ENCODE results near the gene PEAR1. TPM values are rescaled to one million over a fixed set of nuclear protein-coding genes. Genes with fewer than 3 reads are reported as not detected.

The PEAR1 gene

DNA sequence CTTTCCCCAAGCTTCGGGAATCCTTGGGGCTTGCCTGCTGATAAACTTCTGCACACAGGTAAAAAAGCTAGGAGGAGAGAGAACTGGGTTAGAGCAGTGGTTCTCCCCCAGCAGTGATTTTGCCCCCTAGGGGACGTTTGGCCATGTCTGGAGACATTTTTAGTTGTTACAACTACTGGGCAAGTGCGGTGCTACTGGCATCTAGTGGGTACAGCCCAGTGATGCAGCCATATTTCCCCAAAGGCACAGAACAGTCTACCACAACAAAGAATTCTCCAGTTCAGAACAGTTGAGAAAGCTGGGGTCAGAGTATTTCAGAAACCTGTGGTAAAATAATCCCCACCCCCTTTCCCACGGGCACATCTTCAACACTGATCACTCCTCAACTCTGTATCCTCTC is 68.2 kb downstream of the PEAR1 start:
- H3K27me3 ChIP-seq (ENCODE audit: insufficient read depth, poor library complexity, severe bottlenecking): no peaks in the 10 kb centered on the region
- no peak overlapping the region for H3K4me3 ChIP-seq (replicated peaks; ENCODE audit: insufficient read depth, low read length)
- TF ChIP-seq, protein P1, sequence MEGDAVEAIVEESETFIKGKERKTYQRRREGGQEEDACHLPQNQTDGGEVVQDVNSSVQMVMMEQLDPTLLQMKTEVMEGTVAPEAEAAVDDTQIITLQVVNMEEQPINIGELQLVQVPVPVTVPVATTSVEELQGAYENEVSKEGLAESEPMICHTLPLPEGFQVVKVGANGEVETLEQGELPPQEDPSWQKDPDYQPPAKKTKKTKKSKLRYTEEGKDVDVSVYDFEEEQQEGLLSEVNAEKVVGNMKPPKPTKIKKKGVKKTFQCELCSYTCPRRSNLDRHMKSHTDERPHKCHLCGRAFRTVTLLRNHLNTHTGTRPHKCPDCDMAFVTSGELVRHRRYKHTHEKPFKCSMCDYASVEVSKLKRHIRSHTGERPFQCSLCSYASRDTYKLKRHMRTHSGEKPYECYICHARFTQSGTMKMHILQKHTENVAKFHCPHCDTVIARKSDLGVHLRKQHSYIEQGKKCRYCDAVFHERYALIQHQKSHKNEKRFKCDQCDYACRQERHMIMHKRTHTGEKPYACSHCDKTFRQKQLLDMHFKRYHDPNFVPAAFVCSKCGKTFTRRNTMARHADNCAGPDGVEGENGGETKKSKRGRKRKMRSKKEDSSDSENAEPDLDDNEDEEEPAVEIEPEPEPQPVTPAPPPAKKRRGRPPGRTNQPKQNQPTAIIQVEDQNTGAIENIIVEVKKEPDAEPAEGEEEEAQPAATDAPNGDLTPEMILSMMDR (IDR thresholded peaks at IDR 0.05; ENCODE audit: insufficient read depth, low read length): peak; percentile 36
- TF ChIP-seq GABPA (IDR thresholded peaks at IDR 0.05; ENCODE audit: low read depth): no peak
- TF ChIP-seq, protein P2, sequence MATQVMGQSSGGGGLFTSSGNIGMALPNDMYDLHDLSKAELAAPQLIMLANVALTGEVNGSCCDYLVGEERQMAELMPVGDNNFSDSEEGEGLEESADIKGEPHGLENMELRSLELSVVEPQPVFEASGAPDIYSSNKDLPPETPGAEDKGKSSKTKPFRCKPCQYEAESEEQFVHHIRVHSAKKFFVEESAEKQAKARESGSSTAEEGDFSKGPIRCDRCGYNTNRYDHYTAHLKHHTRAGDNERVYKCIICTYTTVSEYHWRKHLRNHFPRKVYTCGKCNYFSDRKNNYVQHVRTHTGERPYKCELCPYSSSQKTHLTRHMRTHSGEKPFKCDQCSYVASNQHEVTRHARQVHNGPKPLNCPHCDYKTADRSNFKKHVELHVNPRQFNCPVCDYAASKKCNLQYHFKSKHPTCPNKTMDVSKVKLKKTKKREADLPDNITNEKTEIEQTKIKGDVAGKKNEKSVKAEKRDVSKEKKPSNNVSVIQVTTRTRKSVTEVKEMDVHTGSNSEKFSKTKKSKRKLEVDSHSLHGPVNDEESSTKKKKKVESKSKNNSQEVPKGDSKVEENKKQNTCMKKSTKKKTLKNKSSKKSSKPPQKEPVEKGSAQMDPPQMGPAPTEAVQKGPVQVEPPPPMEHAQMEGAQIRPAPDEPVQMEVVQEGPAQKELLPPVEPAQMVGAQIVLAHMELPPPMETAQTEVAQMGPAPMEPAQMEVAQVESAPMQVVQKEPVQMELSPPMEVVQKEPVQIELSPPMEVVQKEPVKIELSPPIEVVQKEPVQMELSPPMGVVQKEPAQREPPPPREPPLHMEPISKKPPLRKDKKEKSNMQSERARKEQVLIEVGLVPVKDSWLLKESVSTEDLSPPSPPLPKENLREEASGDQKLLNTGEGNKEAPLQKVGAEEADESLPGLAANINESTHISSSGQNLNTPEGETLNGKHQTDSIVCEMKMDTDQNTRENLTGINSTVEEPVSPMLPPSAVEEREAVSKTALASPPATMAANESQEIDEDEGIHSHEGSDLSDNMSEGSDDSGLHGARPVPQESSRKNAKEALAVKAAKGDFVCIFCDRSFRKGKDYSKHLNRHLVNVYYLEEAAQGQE (IDR thresholded peaks at IDR 0.05; ENCODE audit: insufficient replicate concordance, low read depth): no peak
- peak; percentile 12 to 33 for DNase-seq (ENCODE audit: low read depth in 1 of 2, low spot score in 1 of 2)
- H3K27ac ChIP-seq (replicated peaks): no peak overlapping the region

DNA sequence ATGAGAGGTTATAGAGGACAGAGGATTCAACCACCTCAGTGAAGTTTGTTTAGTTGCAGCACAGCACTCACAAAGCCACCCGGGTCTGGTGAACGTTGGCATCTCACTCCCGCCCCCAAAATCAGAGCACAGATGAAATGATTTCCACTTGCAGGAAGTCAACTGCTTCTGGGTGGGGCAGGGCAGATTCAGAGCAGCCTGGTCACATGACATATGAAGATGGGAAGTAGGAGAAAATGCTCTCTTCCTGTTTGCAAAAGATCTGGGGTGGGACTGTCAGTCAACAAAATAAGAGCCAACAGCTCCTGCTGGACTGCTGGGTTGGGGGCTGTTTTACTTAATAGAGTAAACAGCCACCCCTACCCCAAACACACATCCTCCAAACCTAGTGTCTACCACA is 70.1 kb downstream of the PEAR1 start:
- Histone ChIP-seq H3K4me3 (replicated peaks; ENCODE audit: insufficient read depth, low read length) (no peak overlapping the region), H3K27ac (replicated peaks) (0 out of 2 replicates have a peak overlapping the region, but pooled peaks have one; percentile 8), H3K27me3 (ENCODE audit: insufficient read depth, poor library complexity, severe bottlenecking) (no peaks in the 10 kb centered on the region)
- TF ChIP-seq SPI1 (IDR thresholded peaks at IDR 0.05; ENCODE audit: borderline replicate concordance, low read depth) (peak; percentile 53; the same call in 1 of the 2 replicates), POLR2AphosphoS5 (IDR thresholded peaks at IDR 0.05; ENCODE audit: low read depth) (no peak)
- DNase-seq (ENCODE audit: low read depth in 1 of 2, low spot score in 1 of 2): peak; percentile 41 to 72

DNA sequence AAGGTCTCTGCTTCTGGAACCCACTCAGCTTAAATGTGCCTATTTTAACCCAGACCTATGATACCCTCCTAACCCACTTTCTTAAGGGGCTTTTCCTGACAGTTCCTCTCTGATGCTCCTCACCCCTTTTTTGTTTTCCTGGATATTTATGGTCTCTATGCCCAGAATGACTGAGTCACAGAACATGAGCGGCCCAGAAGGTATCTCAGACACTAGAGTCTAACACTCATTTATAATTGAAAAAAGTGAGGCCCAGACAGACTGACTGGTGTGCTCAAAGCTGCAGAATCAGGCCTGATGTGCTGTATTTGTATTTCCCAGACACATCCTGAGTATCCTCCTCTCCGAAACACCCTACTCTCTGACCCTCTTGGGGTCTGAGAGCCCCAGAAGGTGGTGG is 70.9 kb downstream of the PEAR1 start:
- no peak for DNase-seq (ENCODE audit: low read depth in 1 of 2, low spot score in 1 of 2)
- Histone ChIP-seq H3K4me3 (replicated peaks; ENCODE audit: insufficient read depth, low read length) (no peak overlapping the region), H3K27me3 (ENCODE audit: insufficient read depth, poor library complexity, severe bottlenecking) (no peaks in the 10 kb centered on the region), H3K27ac (replicated peaks) (no peak overlapping the region)
- TF ChIP-seq GABPA (IDR thresholded peaks at IDR 0.05; ENCODE audit: low read depth): no peak
- TF ChIP-seq, protein P1 (IDR thresholded peaks at IDR 0.05; ENCODE audit: insufficient read depth, low read length): no peak
- TF ChIP-seq SPI1 (IDR thresholded peaks at IDR 0.05; ENCODE audit: borderline replicate concordance, low read depth): no peak

Small RNAs within 50 kb of the gene (microRNA-seq; reads per million reads assigned to microRNA genes)
- gene MIR765: not detected
